ENCODE measurements around the gene L1CAM. TPM values are rescaled to one million over a fixed set of nuclear protein-coding genes. Genes with fewer than 3 reads are reported as not detected.
A peak's percentile ranks its signal among the peaks of the same experiment; 100 is the strongest.

Gene L1CAM
- polyA plus RNA-seq, 3 donors: 0.55 TPM; not detected in 2

GRCh38 chrX:153884590-153884989 lies 1.4 kb downstream of the L1CAM start:
- intact Hi-C loops (cut with micrococcal nuclease): no loop called here
- Mint-ChIP-seq H3K4me1 (peaks cover 1% of the 10 kb centered on the region), H3K4me3 (peak overlapping the region in 1 of 2 donors; percentile 63), H3K27ac (no peak overlapping the region), H3K36me3 (no peaks in the 10 kb centered on the region), H3K27me3 (ENCODE audit: low read depth in 3 of 3) (peaks cover 52 to 92% (median 78%) of the 10 kb centered on the region in 3 donors), H3K9me3 (peaks cover 0 to 9% (median 3%) of the 10 kb centered on the region in 7 donors)
- 54% methylated on average over 5 of the region's 6 CpGs for WGBS (ENCODE audit: insufficient coverage)
- no peak overlapping the region for H3K27ac ChIP-seq (ENCODE audit: low read depth in 1 of 2, low read length in 2 of 2)
- H3K4me2 ChIP-seq (replicated peaks; ENCODE audit: extremely low read depth, low read length, poor library complexity, severe bottlenecking): no peak overlapping the region
- H3K4me3 ChIP-seq (replicated peaks in 1 of 3; ENCODE audit: low read depth in 2 of 3, low read length in 3 of 3): no peak overlapping the region
- H3K9ac ChIP-seq (ENCODE audit: insufficient read depth, low read length, poor library complexity, severe bottlenecking): no peak overlapping the region
- H3K9me3 ChIP-seq (replicated peaks in 1 of 2; ENCODE audit: control insufficient read depth in 1 of 2, insufficient read depth in 1 of 2, low read length in 2 of 2): peaks cover 0 to 16% of the 10 kb centered on the region in 2 donors
- H3K4me1 ChIP-seq (ENCODE audit: control insufficient read depth in 1 of 2, insufficient read depth in 2 of 2, low read length in 2 of 2): peaks cover 5 to 8% of the 10 kb centered on the region in 2 donors
- H3K79me2 ChIP-seq (ENCODE audit: insufficient read depth, low read length): no peaks in the 10 kb centered on the region
- H2AFZ ChIP-seq (ENCODE audit: insufficient read depth, low read depth, low read length, poor library complexity, severe bottlenecking): no peak overlapping the region
- H3K36me3 ChIP-seq (replicated peaks in 1 of 2; ENCODE audit: control insufficient read depth in 1 of 2, insufficient read depth in 2 of 2, low read length in 2 of 2): no peaks in the 10 kb centered on the region
- H3K27me3 ChIP-seq (ENCODE audit: control insufficient read depth in 2 of 2, insufficient read depth in 2 of 2, low read length in 2 of 2): peaks cover 35 to 73% of the 10 kb centered on the region in 2 donors
- TF ChIP-seq CTCF (IDR thresholded peaks at IDR 0.05): no peak
- DNase-seq: no peak
- peaks cover 3% of the 10 kb centered on the region for H4K20me1 ChIP-seq (ENCODE audit: insufficient read depth, low read length)

DNA sequence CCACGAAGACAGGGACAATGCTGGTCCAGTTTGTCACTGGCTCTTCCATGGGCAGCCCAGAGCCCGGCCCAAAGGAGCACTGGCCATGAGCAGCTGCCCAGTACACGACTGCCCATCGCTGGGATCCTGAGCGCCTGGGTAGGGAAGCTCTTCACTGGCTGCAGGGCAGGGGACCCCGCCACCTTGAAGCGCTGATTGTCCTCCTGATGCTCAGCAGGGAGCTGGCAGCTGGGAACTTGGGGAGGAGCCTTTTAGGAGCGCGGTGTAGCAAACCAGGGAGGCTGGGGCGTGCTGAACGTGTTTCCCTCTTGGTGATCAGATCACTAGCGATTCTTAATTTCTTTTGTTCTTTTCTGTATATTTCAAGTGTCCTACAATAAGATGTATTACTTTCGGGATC lies 1.8 kb downstream of the L1CAM start:
- peak overlapping the region in 1 of 2 donors; percentile 70 for H3K4me3 Mint-ChIP-seq
- no peaks in the 10 kb centered on the region for H3K36me3 ChIP-seq (replicated peaks in 1 of 2; ENCODE audit: control insufficient read depth in 1 of 2, insufficient read depth in 2 of 2, low read length in 2 of 2)
- no peak for DNase-seq
- peaks cover 35 to 76% of the 10 kb centered on the region in 2 donors for H3K27me3 ChIP-seq (ENCODE audit: control insufficient read depth in 2 of 2, insufficient read depth in 2 of 2, low read length in 2 of 2)
- peaks cover 54 to 92% (median 78%) of the 10 kb centered on the region in 3 donors for H3K27me3 Mint-ChIP-seq (ENCODE audit: low read depth in 3 of 3)
- no peak overlapping the region for H3K27ac ChIP-seq (ENCODE audit: low read depth in 1 of 2, low read length in 2 of 2)
- peaks cover 1% of the 10 kb centered on the region for H3K4me1 Mint-ChIP-seq
- no peaks in the 10 kb centered on the region for H3K79me2 ChIP-seq (ENCODE audit: insufficient read depth, low read length)
- peaks cover 3% of the 10 kb centered on the region for H4K20me1 ChIP-seq (ENCODE audit: insufficient read depth, low read length)
- H3K9ac ChIP-seq (ENCODE audit: insufficient read depth, low read length, poor library complexity, severe bottlenecking): no peak overlapping the region
- no peak overlapping the region for H3K4me2 ChIP-seq (replicated peaks; ENCODE audit: extremely low read depth, low read length, poor library complexity, severe bottlenecking)
- no peaks in the 10 kb centered on the region for H3K36me3 Mint-ChIP-seq
- H3K9me3 ChIP-seq (replicated peaks in 1 of 2; ENCODE audit: control insufficient read depth in 1 of 2, insufficient read depth in 1 of 2, low read length in 2 of 2): peaks cover 0 to 16% of the 10 kb centered on the region in 2 donors
- H3K4me3 ChIP-seq (replicated peaks in 1 of 3; ENCODE audit: low read depth in 2 of 3, low read length in 3 of 3): no peak overlapping the region
- H3K4me1 ChIP-seq (ENCODE audit: control insufficient read depth in 1 of 2, insufficient read depth in 2 of 2, low read length in 2 of 2): peaks cover 5 to 8% of the 10 kb centered on the region in 2 donors
- H3K9me3 Mint-ChIP-seq: peaks cover 0 to 9% (median 2%) of the 10 kb centered on the region in 7 donors
- TF ChIP-seq CTCF (IDR thresholded peaks at IDR 0.05): no peak
- 92% methylated on average over 2 of the region's 13 CpGs for WGBS (ENCODE audit: insufficient coverage)
- no peak overlapping the region for H2AFZ ChIP-seq (ENCODE audit: insufficient read depth, low read depth, low read length, poor library complexity, severe bottlenecking)
- intact Hi-C loops (cut with micrococcal nuclease): no loop called here
- H3K27ac Mint-ChIP-seq: no peak overlapping the region

All from CD14-positive monocyte (primary cell).